Ovary (tissue), 3 donors: Measurements from ENCODE around the gene ZNF827.

ENCODE experiments used
- EP300 ChIP-seq: sonication (generic); formaldehyde crosslinking; IDR thresholded peaks from one replicate; pipeline ENCODE4 v1.6.1; 2017; ENCODE audit warnings: antibody characterized with exemption
- POLR2A ChIP-seq: fragments of 450-650 bp; IDR thresholded peaks from one replicate; pipeline ENCODE4 v1.6.1; 2017; ENCODE audit warnings: antibody characterized with exemption, mild to moderate bottlenecking, moderate library complexity
- TF ChIP-seq, protein P1 (sequence below), 3 donors: fragments of 450-650 bp in 2 of 3; fragments of 200-600 bp in 1 of 3; IDR thresholded peaks; one replicate each; pipeline versions ENCODE4 v1.5.1 to v1.8.0; 2016 to 2022; ENCODE audit warnings: antibody characterized with exemption in 3 of 3, mild to moderate bottlenecking in 1 of 3
- donor health status: DM: no; HTN: no; CAD: no.

DNA sequence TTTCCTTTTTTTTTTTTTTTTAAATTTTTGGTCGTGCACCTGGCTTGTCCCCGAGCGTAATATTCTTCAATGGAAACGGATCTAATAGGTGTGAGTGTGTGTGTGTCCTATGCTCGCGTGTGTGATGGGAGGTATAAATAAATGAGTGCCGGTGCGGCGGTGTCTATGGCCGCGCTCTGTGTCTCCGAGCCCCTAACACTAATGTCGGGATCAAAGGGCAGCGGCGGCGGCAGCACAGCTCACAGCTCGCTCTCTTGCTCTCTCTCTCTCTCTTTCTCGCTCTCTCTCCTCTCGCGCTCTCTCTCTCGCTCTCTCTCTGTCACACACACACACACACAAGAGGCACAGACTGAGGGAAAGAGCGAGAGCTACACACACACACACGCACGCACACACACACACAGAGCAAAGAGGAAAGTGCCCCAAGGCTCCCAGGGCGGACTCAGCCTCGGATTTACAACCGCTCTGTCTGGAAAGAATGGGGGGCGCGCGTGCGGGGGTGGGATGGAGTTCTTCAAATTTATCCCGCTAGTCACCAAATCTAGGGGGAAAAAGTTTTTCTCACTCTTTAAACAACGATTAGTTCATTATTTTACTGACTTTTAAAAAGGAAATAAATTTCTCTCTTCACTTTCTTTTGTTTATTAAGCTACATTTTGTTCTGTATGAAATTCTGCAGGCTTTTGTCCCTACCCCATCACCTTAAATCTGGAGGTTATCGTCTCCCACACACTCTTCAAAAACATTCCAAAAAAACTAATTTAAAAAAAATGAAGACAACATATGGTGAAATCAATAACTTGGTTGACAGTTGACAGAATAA lies at the start of gene ZNF827:
- TF ChIP-seq POLR2A (peak; percentile 33), EP300 (no peak)
- TF ChIP-seq, protein P1, sequence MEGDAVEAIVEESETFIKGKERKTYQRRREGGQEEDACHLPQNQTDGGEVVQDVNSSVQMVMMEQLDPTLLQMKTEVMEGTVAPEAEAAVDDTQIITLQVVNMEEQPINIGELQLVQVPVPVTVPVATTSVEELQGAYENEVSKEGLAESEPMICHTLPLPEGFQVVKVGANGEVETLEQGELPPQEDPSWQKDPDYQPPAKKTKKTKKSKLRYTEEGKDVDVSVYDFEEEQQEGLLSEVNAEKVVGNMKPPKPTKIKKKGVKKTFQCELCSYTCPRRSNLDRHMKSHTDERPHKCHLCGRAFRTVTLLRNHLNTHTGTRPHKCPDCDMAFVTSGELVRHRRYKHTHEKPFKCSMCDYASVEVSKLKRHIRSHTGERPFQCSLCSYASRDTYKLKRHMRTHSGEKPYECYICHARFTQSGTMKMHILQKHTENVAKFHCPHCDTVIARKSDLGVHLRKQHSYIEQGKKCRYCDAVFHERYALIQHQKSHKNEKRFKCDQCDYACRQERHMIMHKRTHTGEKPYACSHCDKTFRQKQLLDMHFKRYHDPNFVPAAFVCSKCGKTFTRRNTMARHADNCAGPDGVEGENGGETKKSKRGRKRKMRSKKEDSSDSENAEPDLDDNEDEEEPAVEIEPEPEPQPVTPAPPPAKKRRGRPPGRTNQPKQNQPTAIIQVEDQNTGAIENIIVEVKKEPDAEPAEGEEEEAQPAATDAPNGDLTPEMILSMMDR (IDR thresholded peaks at IDR 0.05): no peak
